Measurements from ENCODE around the gene CLHC1. TPM values are rescaled to one million over a fixed set of nuclear protein-coding genes. Genes with fewer than 3 reads are reported as not detected.

Gene CLHC1
- total RNA-seq, 1 donor from 2014 or later: 46.7 TPM

DNA sequence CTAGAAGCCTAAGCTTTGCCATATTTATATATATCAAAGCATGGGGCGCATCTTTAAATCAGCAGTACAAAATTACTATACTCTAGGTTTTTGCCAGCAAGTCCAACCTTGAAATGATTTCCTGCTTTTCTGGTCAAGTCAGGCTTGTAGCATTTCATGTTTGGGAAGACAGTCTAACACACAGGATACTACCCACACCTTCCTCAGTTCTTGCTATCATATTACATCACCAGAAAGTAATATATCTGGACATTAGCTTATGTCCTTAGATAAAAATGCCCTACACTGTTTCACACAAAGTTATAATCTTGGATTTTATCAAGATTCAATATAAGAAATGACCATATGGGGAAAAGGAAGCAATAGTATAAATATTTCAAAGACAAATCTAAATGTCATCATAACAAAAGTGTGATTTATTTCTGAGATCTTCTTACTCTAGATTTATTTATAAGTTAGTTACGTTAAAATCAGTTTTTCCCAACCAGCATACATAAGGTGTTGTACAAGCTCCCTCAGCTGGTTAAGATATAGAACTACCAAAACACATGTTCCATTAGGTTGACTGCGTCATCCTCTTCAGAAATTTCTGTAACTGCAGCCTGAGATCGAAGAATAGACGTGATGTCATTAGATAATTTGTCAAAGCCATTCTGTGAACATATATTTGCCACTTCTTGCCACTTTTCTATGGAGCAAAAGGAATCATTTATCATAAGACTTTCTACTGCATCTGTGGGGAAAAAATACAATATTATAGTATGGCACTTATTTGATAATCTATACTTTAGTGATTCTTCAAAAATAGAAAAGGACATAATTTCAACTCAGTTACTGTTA, 56.6 kb downstream of the CLHC1 start:
- no peaks in the 10 kb centered on the region for H3K9me3 Mint-ChIP-seq
- no peak overlapping the region for H3K4me3 Mint-ChIP-seq
- no peak overlapping the region for H3K27ac Mint-ChIP-seq

GRCh38 chr2:55173438-55174054, 58.5 kb downstream of the CLHC1 start:
- Mint-ChIP-seq H3K27ac (peak overlapping the region; percentile 11), H3K4me1 (peaks cover 15% of the 10 kb centered on the region), H3K4me3 (no peak overlapping the region), H3K9me3 (no peaks in the 10 kb centered on the region), H3K36me3 (peaks cover 2% of the 10 kb centered on the region), H3K27me3 (ENCODE audit: low read depth) (no peaks in the 10 kb centered on the region)
- DNase-seq (ENCODE audit: low spot score in 2 of 2, unreplicated experiment in 2 of 2): no peak
- no peak for TF ChIP-seq CTCF (IDR thresholded peaks at IDR 0.05; ENCODE audit: unreplicated experiment)

More for the DNA sequence above, 56.6 kb downstream of the CLHC1 start:
- no peaks in the 10 kb centered on the region for H3K27me3 Mint-ChIP-seq (ENCODE audit: low read depth)
- peaks cover 2% of the 10 kb centered on the region for H3K36me3 Mint-ChIP-seq
- no peak for DNase-seq (ENCODE audit: low spot score in 2 of 2, unreplicated experiment in 2 of 2)
- H3K4me1 Mint-ChIP-seq: peaks cover 12% of the 10 kb centered on the region
- TF ChIP-seq CTCF (IDR thresholded peaks at IDR 0.05; ENCODE audit: unreplicated experiment): peak; percentile 41

DNA sequence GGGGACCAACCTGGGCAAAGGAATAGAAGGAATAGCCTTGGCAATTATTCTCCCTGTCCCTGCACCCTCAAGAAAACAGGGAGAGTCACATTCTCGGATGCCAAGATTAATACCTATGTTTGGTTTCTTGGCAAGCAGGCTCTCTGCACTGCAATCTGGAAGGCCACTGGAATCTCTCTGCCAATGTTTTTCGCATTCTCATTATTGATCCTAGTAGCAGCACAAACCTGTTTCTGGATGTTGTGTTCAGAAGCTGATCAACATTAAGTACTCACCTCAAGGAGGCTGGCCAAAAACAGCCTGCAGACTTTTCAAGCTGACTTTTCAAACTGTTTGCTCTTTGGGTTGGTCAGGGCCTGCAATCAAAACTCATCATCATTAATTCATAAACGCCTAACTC, 62.2 kb downstream of the CLHC1 start:
- no peak overlapping the region for H3K27ac Mint-ChIP-seq

GRCh38 chr2:55169359-55169758, 62.7 kb downstream of the CLHC1 start:
- H3K4me3 Mint-ChIP-seq: no peak overlapping the region
- DNase-seq (ENCODE audit: low spot score in 2 of 2, unreplicated experiment in 2 of 2): no peak
- peaks cover 20% of the 10 kb centered on the region for H3K4me1 Mint-ChIP-seq
- TF ChIP-seq CTCF (IDR thresholded peaks at IDR 0.05; ENCODE audit: unreplicated experiment): no peak
- peaks cover 2% of the 10 kb centered on the region for H3K36me3 Mint-ChIP-seq
- H3K27me3 Mint-ChIP-seq (ENCODE audit: low read depth): no peaks in the 10 kb centered on the region
- H3K27ac Mint-ChIP-seq: no peak overlapping the region
- H3K9me3 Mint-ChIP-seq: no peaks in the 10 kb centered on the region

More for the DNA sequence above, 62.2 kb downstream of the CLHC1 start:
- no peaks in the 10 kb centered on the region for H3K9me3 Mint-ChIP-seq
- no peak overlapping the region for H3K4me3 Mint-ChIP-seq
- H3K27me3 Mint-ChIP-seq (ENCODE audit: low read depth): no peaks in the 10 kb centered on the region
- DNase-seq (ENCODE audit: low spot score in 2 of 2, unreplicated experiment in 2 of 2): no peak
- peaks cover 16% of the 10 kb centered on the region for H3K4me1 Mint-ChIP-seq
- peaks cover 2% of the 10 kb centered on the region for H3K36me3 Mint-ChIP-seq
- TF ChIP-seq CTCF (IDR thresholded peaks at IDR 0.05; ENCODE audit: unreplicated experiment): no peak

DNA sequence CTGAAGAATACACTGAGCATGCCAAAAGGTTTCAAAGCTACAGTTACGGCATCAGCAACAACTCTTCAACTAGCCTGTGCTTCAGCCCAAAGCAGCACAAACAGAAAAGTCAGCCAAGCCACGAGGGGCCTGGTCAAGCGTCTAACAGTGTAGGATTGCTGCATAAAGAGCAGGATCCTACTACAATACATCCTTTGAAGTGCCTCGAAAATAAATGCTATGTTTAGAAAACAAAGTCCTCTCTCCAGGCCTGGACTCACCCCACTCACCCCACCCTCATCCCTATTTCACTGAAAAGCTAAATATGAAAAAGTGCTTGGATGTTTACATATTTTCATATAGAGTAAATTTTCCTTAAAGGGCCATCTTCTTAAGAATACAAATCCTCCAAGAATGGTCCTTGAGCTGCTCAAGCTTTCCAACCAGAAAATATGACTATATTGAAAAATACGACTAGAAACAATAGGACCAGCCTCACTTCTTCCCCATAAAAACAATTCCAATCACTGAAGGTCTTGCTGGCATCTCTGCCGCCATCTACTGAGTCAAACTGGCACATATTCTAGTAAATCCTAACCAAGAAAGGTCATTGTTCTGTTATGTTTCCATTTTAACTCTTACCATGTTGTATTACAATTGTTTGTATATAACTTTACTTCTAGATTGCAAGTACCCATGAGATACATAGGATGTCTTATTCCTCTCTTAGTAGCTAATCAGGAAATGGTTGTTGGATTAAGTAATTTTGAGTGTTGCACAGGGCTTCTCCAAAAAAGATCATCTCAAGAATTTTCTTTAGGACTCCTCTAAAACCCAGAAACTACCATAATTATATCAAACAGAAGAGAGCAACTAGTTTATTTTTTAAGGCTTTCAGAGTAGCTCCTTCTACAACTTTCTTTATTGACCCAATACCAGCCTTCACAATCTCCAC, 63.6 kb downstream of the CLHC1 start:
- no peaks in the 10 kb centered on the region for H3K9me3 Mint-ChIP-seq
- TF ChIP-seq CTCF (IDR thresholded peaks at IDR 0.05; ENCODE audit: unreplicated experiment): peak; percentile 33
- no peak for DNase-seq (ENCODE audit: low spot score in 2 of 2, unreplicated experiment in 2 of 2)
- H3K27me3 Mint-ChIP-seq (ENCODE audit: low read depth): no peaks in the 10 kb centered on the region
- H3K4me3 Mint-ChIP-seq: no peak overlapping the region
- H3K27ac Mint-ChIP-seq: no peak overlapping the region
- H3K36me3 Mint-ChIP-seq: peaks cover 2% of the 10 kb centered on the region
- H3K4me1 Mint-ChIP-seq: peaks cover 21% of the 10 kb centered on the region

Measured in mesothelial cell of epicardium (in vitro differentiated cells).